Aorta (tissue), 5 donors: ENCODE measurements around the gene SDCCAG8. TPM values are rescaled to one million over a fixed set of nuclear protein-coding genes. Genes with fewer than 3 reads are reported as not detected.

Experiments
- ATAC-seq: fragments of 200-7000 bp; cut with Tn5 transposase; one replicate; pipeline ENCODE4 v1.9.1; 2022; ENCODE audit warnings: moderate library complexity; ENCODE audit not compliant: low FRiP score
- DNase-seq, 2 donors: peaks; one replicate each; pipeline ENCODE4 v3.0.0-alpha.2; 2020
- H3K27ac ChIP-seq, 2 donors: one replicate each; pipeline ENCODE4 v1.5.1; 2013; ENCODE audit warnings: low read length in 2 of 2, mild to moderate bottlenecking in 2 of 2, moderate library complexity in 2 of 2, control low read depth in 1 of 2, inconsistent platforms in 1 of 2, low read depth in 1 of 2
- H3K27me3 ChIP-seq, 2 donors: one replicate each; pipeline ENCODE4 v1.6.1; 2013; ENCODE audit warnings: control low read depth in 1 of 2, low read length in 1 of 2, mild to moderate bottlenecking in 1 of 2, moderate library complexity in 1 of 2; ENCODE audit not compliant: insufficient read depth in 2 of 2, control insufficient read depth in 1 of 2
- H3K36me3 ChIP-seq, 2 donors: one replicate each; pipeline ENCODE4 v1.6.1; 2013; ENCODE audit warnings: control low read depth in 1 of 2, low read length in 1 of 2, mild to moderate bottlenecking in 1 of 2; ENCODE audit not compliant: insufficient read depth in 2 of 2, control insufficient read depth in 1 of 2
- H3K4me1 ChIP-seq, 2 donors: one replicate each; pipeline ENCODE4 v1.6.1; 2013; ENCODE audit warnings: low read length in 2 of 2, control low read depth in 1 of 2, mild to moderate bottlenecking in 1 of 2, moderate library complexity in 1 of 2; ENCODE audit not compliant: insufficient read depth in 2 of 2, control insufficient read depth in 1 of 2
- H3K4me3 ChIP-seq, 2 donors: one replicate each; pipeline ENCODE4 v1.5.1; 2013; ENCODE audit warnings: low read length in 2 of 2, control low read depth in 1 of 2, mild to moderate bottlenecking in 1 of 2
- H3K9me3 ChIP-seq: one replicate; pipeline ENCODE4 v1.6.1; 2013; ENCODE audit warnings: mild to moderate bottlenecking, low read length; ENCODE audit not compliant: control insufficient read depth
- WGBS, 2 donors: extraction: QIAGEN DNeasy Blood & Tissue Kit; methylation state at CpG; one replicate each; pipeline ENCODE4 v1.1.7; 2013; 5-methylcytosine and 5-hydroxymethylcytosine counted together
- intact Hi-C, 2 donors: fragments of 100-400 bp; cut with DNase I; formaldehyde crosslinking; loops; one replicate each; pipeline versions ENCODE4 v1.14.2 to v1.15.0; 2022
- polyA plus RNA-seq, 2 donors: library from polyadenylated mRNA; stranded (reverse); fragments of 200-250 nt; gene quantifications; one replicate each; pipeline ENCODE4 v1.2.3, GENCODE V29; 2013
- total RNA-seq, 2 donors: library from RNA; stranded (reverse); fragmentation: NEBNext Ultra II Directional; extraction: Animal tissue kit (Norgen Biotek cat#: 25700); gene quantifications; one replicate each; pipeline ENCODE4 v1.2.1, GENCODE V29; 2021
- donor health status: healthy with polysubstance abuse.
- donor health status: Bipolar disorder and iron deficiency.
- donor health status: DM: no; HTN: no; CAD: no.
- donor health status: DM: no; HTN: no; CAD: no.
- donor health status: DM: yes; HTN: yes; CAD: no.

Gene SDCCAG8
- total and polyA plus RNA-seq, 4 donors: 23.2 to 93.4 (median 32.1) TPM

- intact Hi-C loops: no loop called here
- 87 to 89% methylated on average over 8 of the region's 8 CpGs for WGBS, 2 donors
- DNase-seq (no peak), ATAC-seq (no peak)
- Histone ChIP-seq H3K9me3 (no peaks in the 10 kb centered on the region), H3K36me3 (peaks cover 6 to 11% of the 10 kb centered on the region in 2 donors), H3K27me3 (no peaks in the 10 kb centered on the region), H3K4me3 (no peak overlapping the region), H3K4me1 (no peaks in the 10 kb centered on the region), H3K27ac (no peak overlapping the region)
Observed at GRCh38 chr1:243507672-243508302, 251.9 kb downstream of the SDCCAG8 start.

- 90 to 91% methylated on average over 9 of the region's 9 CpGs for WGBS, 2 donors
- ATAC-seq (no peak), DNase-seq (no peak)
- Histone ChIP-seq H3K27ac (no peak overlapping the region), H3K4me3 (no peak overlapping the region), H3K36me3 (peaks cover 6 to 11% of the 10 kb centered on the region in 2 donors), H3K4me1 (no peaks in the 10 kb centered on the region), H3K9me3 (no peaks in the 10 kb centered on the region), H3K27me3 (no peaks in the 10 kb centered on the region)
- intact Hi-C loops: no loop called here
Observed at GRCh38 chr1:243508303-243508713, 252.5 kb downstream of the SDCCAG8 start.

GRCh38 chr1:243508943-243509342 is 253.1 kb downstream of the SDCCAG8 start:
- WGBS, 2 donors: 100% methylated on average over 1 of the region's 1 CpG
- peaks cover 4 to 11% of the 10 kb centered on the region in 2 donors for H3K36me3 ChIP-seq
- ATAC-seq: no peak

GRCh38 chr1:243510928-243511327 is 255.1 kb downstream of the SDCCAG8 start:
- Histone ChIP-seq H3K9me3 (no peaks in the 10 kb centered on the region), H3K27me3 (no peaks in the 10 kb centered on the region), H3K4me1 (no peaks in the 10 kb centered on the region), H3K4me3 (no peak overlapping the region), H3K27ac (no peak overlapping the region), H3K36me3 (peaks cover 4 to 8% of the 10 kb centered on the region in 2 donors)
- DNase-seq (no peak), ATAC-seq (no peak)
- intact Hi-C loops: no loop called here
- WGBS, 2 donors: 93 to 96% methylated on average over 3 of the region's 3 CpGs

More at GRCh38 chr1:243508943-243509342, 253.1 kb downstream of the SDCCAG8 start:
- DNase-seq: no peak
- intact Hi-C loops: no loop called here
- H3K4me1 ChIP-seq: no peaks in the 10 kb centered on the region
- no peaks in the 10 kb centered on the region for H3K27me3 ChIP-seq
- no peaks in the 10 kb centered on the region for H3K9me3 ChIP-seq
- H3K4me3 ChIP-seq: no peak overlapping the region
- no peak overlapping the region for H3K27ac ChIP-seq

- 75 to 79% methylated on average over 7 of the region's 7 CpGs for WGBS, 2 donors
- no peak for DNase-seq
- H3K9me3 ChIP-seq: no peaks in the 10 kb centered on the region
- peaks cover 4 to 6% of the 10 kb centered on the region in 2 donors for H3K36me3 ChIP-seq
- no peak for ATAC-seq
- H3K4me1 ChIP-seq: no peaks in the 10 kb centered on the region
- H3K27me3 ChIP-seq: no peaks in the 10 kb centered on the region
- H3K4me3 ChIP-seq: no peak overlapping the region
- intact Hi-C loops: no loop called here
- H3K27ac ChIP-seq: no peak overlapping the region
Observed at GRCh38 chr1:243513726-243514491, 258.1 kb downstream of the SDCCAG8 start.

- 90 to 92% methylated on average over 1 of the region's 1 CpG for WGBS, 2 donors
- Histone ChIP-seq H3K4me1 (no peaks in the 10 kb centered on the region), H3K27me3 (no peaks in the 10 kb centered on the region), H3K9me3 (no peaks in the 10 kb centered on the region), H3K4me3 (no peak overlapping the region), H3K27ac (no peak overlapping the region), H3K36me3 (peaks cover 4 to 6% of the 10 kb centered on the region in 2 donors)
- ATAC-seq (no peak), DNase-seq (no peak)
- intact Hi-C loops: no loop called here
Observed at GRCh38 chr1:243514927-243515326, 259.1 kb downstream of the SDCCAG8 start.

GRCh38 chr1:243520831-243521230 is 265.0 kb downstream of the SDCCAG8 start:
- 50 to 65% methylated on average over 1 of the region's 1 CpG for WGBS, 2 donors

GRCh38 chr1:243523766-243524165 is 267.9 kb downstream of the SDCCAG8 start:
- H3K4me3 ChIP-seq: no peak overlapping the region
- DNase-seq: no peak
- H3K27me3 ChIP-seq: no peaks in the 10 kb centered on the region
- H3K9me3 ChIP-seq: no peaks in the 10 kb centered on the region
- ATAC-seq: no peak
- H3K4me1 ChIP-seq: peaks cover 1 to 4% of the 10 kb centered on the region in 2 donors
- H3K27ac ChIP-seq: no peak overlapping the region
- WGBS, 2 donors: 89 to 90% methylated on average over 5 of the region's 5 CpGs
- H3K36me3 ChIP-seq: no peaks in the 10 kb centered on the region
- intact Hi-C loops: no loop called here

More at GRCh38 chr1:243520831-243521230, 265.0 kb downstream of the SDCCAG8 start:
- intact Hi-C loops: no loop called here
- Histone ChIP-seq H3K4me1 (peaks cover 1 to 4% of the 10 kb centered on the region in 2 donors), H3K27me3 (no peaks in the 10 kb centered on the region), H3K4me3 (no peak overlapping the region), H3K9me3 (no peaks in the 10 kb centered on the region), H3K36me3 (no peaks in the 10 kb centered on the region), H3K27ac (no peak overlapping the region)
- ATAC-seq (no peak), DNase-seq (no peak)

GRCh38 chr1:243525085-243525487 is 269.2 kb downstream of the SDCCAG8 start:
- DNase-seq (no peak), ATAC-seq (no peak)
- Histone ChIP-seq H3K27ac (peak overlapping the region in 1 of 2 donors; percentile 67), H3K36me3 (no peaks in the 10 kb centered on the region), H3K27me3 (no peaks in the 10 kb centered on the region), H3K4me1 (peaks cover 1 to 4% of the 10 kb centered on the region in 2 donors), H3K9me3 (no peaks in the 10 kb centered on the region), H3K4me3 (no peak overlapping the region)
- intact Hi-C loops: no loop called here
- 0 to 4% methylated on average over 2 of the region's 2 CpGs for WGBS, 2 donors
